T47D (cell line): ENCODE data around the gene CD274.
"Not testable (repeated sequence)": the region's sequence is repeated elsewhere in the genome, so short reads cannot be mapped to it uniquely, and the experiment has no call there.

Source experiments
- DNase-seq, 2 experiments: peaks; one replicate each; pipeline versions ENCODE4 v3.0.0 to v3.0.0-alpha.2; 2011 to 2012; ENCODE audit warnings: low read depth in 1 of 2, low spot score in 1 of 2
- JUND ChIP-seq: IDR thresholded peaks from 2 replicates; pipeline ENCODE4 v1.6.1; 2012; ENCODE audit warnings: low read depth
- in situ Hi-C: cut with HindIII; loops from 2 replicates; pipeline ENCODE4 v1.10.0; 2016; ENCODE audit warnings: low sequenced_read_pairs, low pct_unique_long_range_greater_than_20kb

The CD274 gene

DNA sequence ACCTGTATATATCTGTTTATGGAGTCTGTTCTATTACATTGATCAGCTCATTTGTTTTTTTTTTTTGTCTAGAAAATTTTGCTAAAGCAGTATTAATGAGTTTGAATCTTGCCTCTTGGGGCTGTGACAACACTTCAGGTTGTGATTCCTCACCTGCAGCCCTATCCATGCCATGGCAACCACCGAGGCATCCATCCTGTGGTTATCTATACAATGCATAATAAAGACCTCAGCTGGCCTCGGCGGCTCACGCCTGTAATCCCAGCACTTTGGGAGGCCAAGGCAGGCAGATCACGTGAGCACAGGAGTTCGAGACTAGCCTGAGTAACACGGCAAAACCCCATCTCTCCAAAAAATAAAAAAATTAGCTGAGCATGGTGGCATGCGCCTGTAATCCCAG, 31.9 kb downstream of the CD274 start:
- in situ Hi-C loops, result no loop called here
- TF ChIP-seq JUND, result no peak
- no peak for DNase-seq

DNA sequence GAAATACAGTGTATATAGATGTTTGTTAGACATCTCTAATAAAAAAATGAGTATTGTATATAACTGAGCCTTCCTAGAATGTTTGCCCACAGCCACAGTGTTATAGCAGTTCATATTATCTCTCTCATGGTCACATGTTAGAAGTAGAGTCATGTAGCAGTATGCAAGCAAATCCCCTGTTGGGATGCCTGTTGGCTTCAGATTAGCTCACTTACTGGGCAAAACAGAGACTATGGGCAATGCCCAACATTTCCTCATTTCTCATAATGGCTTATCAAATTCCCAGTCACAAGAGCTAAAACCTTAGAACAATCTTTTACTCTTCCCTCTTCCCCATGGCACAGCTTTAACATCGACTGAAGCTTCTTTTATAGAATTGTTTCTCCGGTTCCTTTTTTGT, 33.0 kb downstream of the CD274 start:
- DNase-seq, result no peak
- TF ChIP-seq JUND, result no peak
- in situ Hi-C loops, result no loop called here

DNA sequence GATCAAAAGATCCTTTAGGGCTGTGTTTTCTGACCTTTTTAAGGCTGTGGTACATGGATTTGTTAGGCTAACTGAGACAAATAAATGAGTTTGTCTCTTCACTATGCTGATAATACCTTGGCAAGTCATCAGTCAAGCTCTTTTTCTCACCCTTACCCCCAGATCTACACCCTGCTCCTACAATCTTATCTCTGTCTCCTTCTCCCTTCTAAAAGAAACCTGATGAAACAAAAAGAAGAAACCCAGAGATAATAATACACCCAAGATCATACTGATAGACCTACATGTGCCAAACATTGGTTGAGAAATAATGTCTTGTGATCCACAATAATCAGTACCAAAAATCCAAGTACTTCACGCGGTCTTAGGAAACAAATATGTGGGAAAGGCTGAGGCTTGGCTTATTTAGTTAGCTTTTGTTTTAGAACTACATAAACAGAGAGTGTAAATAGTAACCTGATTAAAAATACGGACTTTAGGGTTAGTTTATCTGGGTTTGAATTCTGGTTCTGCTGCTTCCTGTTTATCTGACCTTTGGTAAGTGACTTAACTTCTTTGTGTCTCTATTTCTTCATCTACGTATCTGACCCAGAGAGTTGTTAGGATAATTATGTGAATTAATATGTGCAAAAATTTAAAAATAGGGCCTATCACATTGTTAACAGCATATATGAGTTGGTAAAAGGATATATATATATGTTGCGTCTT, 35.2 kb downstream of the CD274 start:
- TF ChIP-seq JUND, result no peak
- no peak for DNase-seq
- in situ Hi-C loops, result no loop called here

- TF ChIP-seq JUND, result no peak
- DNase-seq, result no peak
- in situ Hi-C loops, result no loop called here
These were observed 36.6 kb downstream of the CD274 start for GRCh38 chr9:5486988-5487387.

- in situ Hi-C loops, result no loop called here
- no peak for DNase-seq
- no peak for TF ChIP-seq JUND
These were observed 38.1 kb downstream of the CD274 start for GRCh38 chr9:5488221-5489008.

DNA sequence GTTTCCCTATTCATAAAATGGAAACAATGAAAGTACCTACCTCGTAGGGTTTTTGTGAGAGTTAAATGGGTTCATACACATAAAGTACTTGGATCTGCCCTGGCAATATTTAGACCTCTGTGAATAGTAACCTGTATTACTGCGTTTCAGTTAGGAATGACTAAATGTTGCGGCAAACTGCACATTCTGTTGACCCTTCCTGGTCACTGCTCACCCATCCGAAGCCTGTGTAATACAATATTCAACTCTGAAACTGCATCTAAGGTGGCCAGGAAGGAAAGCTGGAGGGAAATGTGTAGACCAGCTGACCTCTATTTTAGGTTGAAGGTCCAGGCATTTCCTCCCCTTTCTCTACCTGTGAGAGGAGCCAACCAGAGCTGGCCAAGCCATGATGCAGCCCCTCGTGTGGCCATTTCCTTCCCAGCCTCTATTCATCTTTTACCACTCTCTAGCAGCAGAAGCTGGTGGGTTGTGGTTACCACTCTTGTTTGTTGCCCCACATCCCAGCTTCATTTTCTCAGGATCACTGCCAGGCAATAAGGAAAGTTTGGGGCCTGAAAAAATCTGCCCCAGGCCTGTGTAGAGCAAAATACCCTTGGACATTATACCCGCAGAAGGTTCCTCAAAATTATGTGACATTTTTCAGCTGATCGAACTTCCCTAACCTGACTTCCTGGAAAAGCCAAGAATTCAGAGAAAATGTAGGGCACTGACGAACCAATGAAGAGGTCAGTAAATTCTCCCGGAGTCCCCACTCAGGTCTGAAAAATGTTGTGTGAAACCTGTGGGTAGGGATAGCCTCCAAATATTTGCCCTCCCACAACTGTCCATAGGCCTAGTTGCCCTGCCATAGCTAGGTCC, 39.5 kb downstream of the CD274 start:
- no peak for TF ChIP-seq JUND
- in situ Hi-C loops, result no loop called here

DNA sequence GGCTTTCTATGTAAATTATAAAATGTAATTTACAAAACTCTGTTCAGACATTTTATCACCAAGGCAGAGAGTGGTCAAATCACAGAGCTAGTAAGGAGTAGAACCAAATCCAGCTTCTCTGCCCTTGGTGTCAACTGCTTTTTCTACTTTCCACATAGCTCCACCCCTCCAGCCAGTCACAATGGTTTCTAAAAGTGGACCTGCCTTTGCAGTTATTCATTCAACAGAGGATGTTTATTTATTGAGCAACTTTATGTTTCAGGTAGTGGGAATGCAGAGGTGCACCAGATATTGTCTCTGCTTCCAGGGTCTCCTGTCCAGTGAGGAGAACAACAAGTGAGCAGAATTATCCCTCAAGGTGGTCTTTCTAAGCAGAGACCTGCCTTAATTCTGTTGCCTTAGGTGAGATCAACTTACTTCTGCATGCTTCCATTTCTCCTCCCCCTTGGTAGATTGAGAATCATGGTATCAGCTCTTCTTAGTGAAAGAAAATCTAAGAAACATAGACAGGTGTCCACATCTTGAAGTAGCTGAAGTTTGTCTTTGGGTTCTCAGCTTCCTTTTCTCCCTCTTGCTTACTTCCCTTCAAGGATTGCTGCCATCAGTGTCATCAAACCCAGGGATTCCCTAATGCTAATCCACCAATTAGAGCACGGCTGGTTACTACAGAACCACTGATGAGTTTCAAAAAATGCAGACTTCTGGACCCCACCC, 42.8 kb downstream of the CD274 start:
- no peak for TF ChIP-seq JUND
- DNase-seq, result no peak
- in situ Hi-C loops, result no loop called here

More for the DNA sequence above, 39.5 kb downstream of the CD274 start:
- no peak for DNase-seq

DNA sequence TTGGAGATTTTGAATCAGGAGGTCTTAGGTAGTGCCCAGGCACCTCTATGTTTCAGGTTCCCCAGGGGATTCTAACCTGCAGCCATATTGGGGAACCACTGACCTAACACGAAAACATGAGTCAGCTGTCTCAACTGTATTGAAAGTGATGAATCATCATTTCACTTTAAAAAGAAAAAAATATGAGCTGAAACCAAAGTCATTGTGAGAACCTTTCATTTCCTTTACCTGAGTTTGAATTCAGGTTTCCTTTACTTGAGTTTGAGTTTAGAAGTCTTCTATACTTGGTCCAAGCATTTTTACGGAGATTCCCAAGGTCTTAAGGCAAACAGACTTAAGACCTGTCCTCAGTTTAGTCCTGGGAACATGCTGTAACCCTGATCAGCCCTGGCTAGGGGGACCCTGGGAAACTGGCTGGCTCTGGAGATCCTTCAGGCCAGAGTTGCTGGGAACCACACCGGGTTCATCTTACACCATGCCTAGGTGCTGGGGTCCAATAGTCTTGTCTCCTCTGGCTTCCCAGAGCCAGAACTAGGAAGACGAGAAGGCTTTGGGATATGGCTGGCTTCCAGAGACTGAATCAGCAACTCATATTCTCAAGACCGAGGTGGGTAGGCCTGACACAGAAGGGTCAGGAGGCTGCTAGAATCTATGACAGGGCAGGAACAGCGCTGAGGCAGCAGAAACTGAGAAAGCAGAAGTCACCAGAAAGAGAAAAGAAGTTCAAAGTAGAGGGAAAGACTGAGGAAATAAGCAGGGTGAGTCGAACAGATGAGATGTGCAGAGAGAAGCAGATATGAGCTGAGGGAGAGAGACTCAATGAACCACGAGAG, 43.6 kb downstream of the CD274 start:
- no peak for DNase-seq
- no peak for TF ChIP-seq JUND
- in situ Hi-C loops, result no loop called here

DNA sequence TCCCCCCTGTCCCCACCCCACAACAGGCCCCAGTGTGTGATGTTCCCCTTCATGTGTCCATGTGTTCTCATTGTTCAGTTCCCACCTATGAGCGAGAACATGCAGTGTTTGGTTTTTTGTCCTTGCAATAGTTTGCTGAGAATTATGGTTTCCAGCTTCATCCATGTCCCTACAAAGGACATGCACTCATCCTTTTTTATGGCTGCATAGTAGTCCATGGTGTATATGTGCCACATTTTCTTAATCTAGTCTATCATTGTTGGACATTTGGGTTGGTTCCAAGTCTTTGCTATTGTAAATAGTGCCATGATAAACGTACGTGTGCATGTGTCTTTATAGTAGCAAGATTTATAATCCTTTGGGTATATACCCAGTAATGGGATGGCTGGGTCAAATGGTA, 44.4 kb downstream of the CD274 start:
- DNase-seq, in situ Hi-C loops: not testable (repeated sequence)

GRCh38 chr9:5499157-5499556, 48.8 kb downstream of the CD274 start:
- TF ChIP-seq JUND, result no peak
- in situ Hi-C loops, result no loop called here
- DNase-seq, result no peak

GRCh38 chr9:5499889-5500398, 49.6 kb downstream of the CD274 start:
- in situ Hi-C loops, result no loop called here
- no peak for DNase-seq

More at GRCh38 chr9:5499889-5500398, 49.6 kb downstream of the CD274 start:
- TF ChIP-seq JUND, result no peak
